HuH-7.5 (cell line): Measurements from ENCODE around the gene CTNNA3.
"Not testable (repeated sequence)": the region's sequence is repeated elsewhere in the genome, so short reads cannot be mapped to it uniquely, and the experiment has no call there.

Experiments used
- DNase-seq: peaks from one replicate; pipeline ENCODE4 v3.0.0; 2011; ENCODE audit warnings: low spot score

The CTNNA3 gene

GRCh38 chr10:67602268-67602950 is 93.6 kb downstream of the CTNNA3 start:
- DNase-seq: no peak

GRCh38 chr10:67599597-67599996 is 96.4 kb downstream of the CTNNA3 start:
- no peak for DNase-seq

GRCh38 chr10:67596641-67597040 is 99.4 kb downstream of the CTNNA3 start:
- DNase-seq: no peak

- no peak for DNase-seq
Measured at GRCh38 chr10:67587771-67588170, 108.2 kb downstream of the CTNNA3 start.

- no peak for DNase-seq
Measured at GRCh38 chr10:67575532-67575931, 120.5 kb downstream of the CTNNA3 start.

GRCh38 chr10:67573484-67573883 is 122.5 kb downstream of the CTNNA3 start:
- DNase-seq: no peak

GRCh38 chr10:67571503-67571902 is 124.5 kb downstream of the CTNNA3 start:
- DNase-seq: no peak

GRCh38 chr10:67558311-67558710 is 137.7 kb downstream of the CTNNA3 start:
- not testable (repeated sequence) for DNase-seq

- DNase-seq: no peak
Measured at GRCh38 chr10:67553254-67553653, 142.7 kb downstream of the CTNNA3 start.

GRCh38 chr10:67550838-67551402 is 145.1 kb downstream of the CTNNA3 start:
- no peak for DNase-seq

GRCh38 chr10:67550046-67550445 is 145.9 kb downstream of the CTNNA3 start:
- no peak for DNase-seq

GRCh38 chr10:67549390-67549789 is 146.6 kb downstream of the CTNNA3 start:
- DNase-seq: no peak

GRCh38 chr10:67541411-67541810 is 154.6 kb downstream of the CTNNA3 start:
- no peak for DNase-seq

- DNase-seq: no peak
Measured at GRCh38 chr10:67539312-67539711, 156.7 kb downstream of the CTNNA3 start.

GRCh38 chr10:67537906-67538305 is 158.1 kb downstream of the CTNNA3 start:
- no peak for DNase-seq

GRCh38 chr10:67533376-67533775 is 162.6 kb downstream of the CTNNA3 start:
- no peak for DNase-seq

GRCh38 chr10:67530990-67531389 is 165.0 kb downstream of the CTNNA3 start:
- not testable (repeated sequence) for DNase-seq

- no peak for DNase-seq
Measured at GRCh38 chr10:67527351-67527750, 168.6 kb downstream of the CTNNA3 start.

- DNase-seq: no peak
Measured at GRCh38 chr10:67521546-67521945, 174.4 kb downstream of the CTNNA3 start.

- DNase-seq: peak; percentile 8
Measured at GRCh38 chr10:67520924-67521520, 175.0 kb downstream of the CTNNA3 start.

GRCh38 chr10:67519434-67519833 is 176.6 kb downstream of the CTNNA3 start:
- DNase-seq: no peak

GRCh38 chr10:67518756-67519155 is 177.2 kb downstream of the CTNNA3 start:
- no peak for DNase-seq

- no peak for DNase-seq
Measured at GRCh38 chr10:67518043-67518442, 178.0 kb downstream of the CTNNA3 start.

- no peak for DNase-seq
Measured at GRCh38 chr10:67506757-67507091, 189.3 kb downstream of the CTNNA3 start.
